UCSD-AML1 (cell line): ENCODE results near the gene KRT40.
"Not testable (repeated sequence)": the region's sequence is repeated elsewhere in the genome, so short reads cannot be mapped to it uniquely, and the experiment has no call there.

Experiments used
- DNase-seq: peaks from one replicate; lab custom pipeline; 2025; ENCODE audit not compliant: unreplicated experiment; lab: John Stamatoyannopoulos, UW

Gene KRT40

DNA sequence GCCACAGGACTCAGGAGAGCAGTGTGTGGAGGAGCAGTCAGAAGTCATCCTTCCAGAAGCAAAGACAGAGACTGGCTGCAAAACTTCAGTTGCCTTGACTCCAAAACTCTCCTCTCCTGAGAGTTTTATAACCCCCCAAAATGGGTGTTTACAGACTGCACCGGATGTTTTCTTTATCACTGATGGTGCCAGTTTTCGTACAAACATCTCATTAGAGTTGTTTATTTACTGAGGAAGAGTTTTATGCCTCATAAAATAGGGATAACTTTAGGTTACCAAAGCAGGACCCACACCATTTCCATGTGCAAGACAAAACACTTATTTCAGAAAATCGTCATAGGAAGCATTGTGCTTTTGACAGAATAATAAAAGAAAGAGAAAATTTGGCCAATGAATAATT, at the start of gene KRT40:
Gene KRT40, minus strand, starts transcription at position 101 of the 400 bp plus-strand sequence. Its CDS starts 53 bp downstream, at position 48.
- no peak for DNase-seq

DNA sequence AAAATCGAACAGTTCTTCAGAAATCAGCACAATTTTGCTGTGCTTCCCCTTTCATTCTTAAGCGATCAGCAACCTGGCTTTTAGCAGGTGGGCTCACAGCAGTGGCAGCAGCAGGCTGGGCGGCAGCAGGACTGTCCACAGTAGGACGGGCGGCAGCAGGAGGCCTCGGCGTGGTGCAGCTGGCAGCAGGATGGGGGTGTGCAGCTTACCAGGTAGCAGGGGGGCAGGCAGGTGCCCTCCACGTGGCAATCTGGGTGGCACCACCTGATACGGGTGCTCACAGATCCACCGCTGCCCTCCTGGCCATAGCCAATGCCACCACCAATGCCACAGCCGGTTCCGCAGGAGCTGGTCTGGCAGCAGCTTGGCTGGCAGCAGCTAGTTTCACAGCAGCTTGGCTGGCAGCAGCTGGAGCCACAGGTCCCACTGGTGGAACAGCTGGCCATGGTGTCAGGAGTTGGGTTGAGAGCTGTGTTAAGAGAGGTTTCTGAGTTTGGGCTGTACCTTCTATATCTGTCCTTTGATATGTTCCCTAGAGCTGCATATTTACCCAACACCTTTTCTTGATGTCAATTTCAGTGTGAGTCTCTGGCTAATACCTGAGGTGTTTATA, 45.6 kb upstream of the KRT40 start, which contains the start of gene KRTAP1-4:
Gene KRTAP1-4, minus strand, starts transcription at position 563 of the 613 bp plus-strand sequence. Its CDS starts 117 bp downstream, at position 446.
- DNase-seq = no peak

DNA sequence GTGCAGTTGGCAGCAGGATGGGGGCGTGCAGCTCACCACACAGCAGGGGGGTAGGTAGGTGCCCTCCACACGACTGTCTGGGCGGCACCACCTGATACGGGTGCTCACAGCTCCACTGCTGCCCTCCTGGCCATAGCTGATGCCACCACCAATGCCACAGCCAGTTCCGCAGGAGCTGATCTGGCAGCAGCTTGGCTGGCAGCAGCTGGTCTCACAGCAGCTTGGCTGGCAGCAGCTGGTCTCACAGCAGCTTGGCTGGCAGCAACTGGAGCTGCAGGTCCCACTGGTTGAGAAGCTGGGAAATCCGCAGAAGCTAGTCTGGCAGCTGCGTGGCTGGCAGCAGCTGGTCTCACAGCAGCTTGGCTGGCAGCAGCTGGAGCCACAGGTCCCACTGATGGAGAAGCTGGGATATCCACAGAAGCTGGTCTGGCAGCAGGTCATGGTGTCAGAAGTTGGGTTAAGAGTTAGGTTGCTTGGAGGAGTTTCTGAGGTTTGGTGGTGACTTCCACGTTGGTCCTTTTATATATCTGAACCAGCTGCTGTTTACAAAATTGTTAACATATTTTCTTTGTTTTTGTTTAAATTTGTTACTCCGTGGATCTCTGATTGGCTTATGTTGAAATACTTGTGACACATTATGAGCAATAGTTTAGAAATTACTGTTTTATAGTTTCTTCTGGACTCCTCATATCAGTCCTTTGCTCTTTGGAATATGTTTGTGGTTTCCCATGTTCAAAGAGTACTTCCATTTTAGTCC, 42.8 kb upstream of the KRT40 start, which contains the start of gene KRTAP1-5:
Gene KRTAP1-5, minus strand, starts transcription at position 494 of the 757 bp plus-strand sequence. Its CDS starts 53 bp downstream, at position 441.
- no peak for DNase-seq

DNA sequence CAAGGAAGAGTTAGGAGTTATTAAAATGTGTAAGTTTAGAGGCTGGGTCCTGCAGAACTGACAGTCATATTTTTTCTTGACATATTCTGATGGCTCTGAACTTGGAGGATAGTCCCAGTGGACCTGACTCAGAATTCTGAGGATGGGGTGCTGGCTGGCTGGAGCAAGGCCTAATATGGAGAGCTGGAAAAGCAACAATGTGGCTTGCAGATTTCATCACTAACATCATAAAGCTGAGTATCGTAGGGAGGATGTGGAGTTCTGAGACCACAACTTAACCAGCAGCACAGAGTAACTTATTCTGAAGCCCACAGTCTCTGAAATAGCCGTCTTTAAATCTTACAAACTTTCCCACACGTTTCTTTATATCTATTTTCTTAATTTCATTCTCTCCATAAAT, 40.6 kb upstream of the KRT40 start:
- DNase-seq = no peak

DNA sequence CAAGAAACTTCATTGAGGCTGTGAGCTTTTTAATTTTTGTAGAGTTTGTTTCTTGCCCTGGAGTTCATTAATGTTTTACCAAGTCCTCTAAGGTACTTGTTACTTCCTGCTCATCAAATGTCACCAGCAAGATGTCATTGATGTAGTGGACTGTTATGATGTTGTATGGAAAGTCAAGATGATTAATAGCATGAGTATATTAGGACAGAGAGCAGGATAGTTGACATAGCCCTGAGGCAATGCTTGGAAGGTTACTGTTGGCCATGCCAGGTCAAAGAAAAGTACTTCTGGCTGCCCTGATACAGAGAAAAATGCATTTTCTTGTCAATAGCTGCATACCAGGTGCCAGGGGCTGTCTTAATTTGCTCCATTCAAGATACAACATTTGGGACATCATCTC, 36.2 kb upstream of the KRT40 start:
- DNase-seq = no peak

DNA sequence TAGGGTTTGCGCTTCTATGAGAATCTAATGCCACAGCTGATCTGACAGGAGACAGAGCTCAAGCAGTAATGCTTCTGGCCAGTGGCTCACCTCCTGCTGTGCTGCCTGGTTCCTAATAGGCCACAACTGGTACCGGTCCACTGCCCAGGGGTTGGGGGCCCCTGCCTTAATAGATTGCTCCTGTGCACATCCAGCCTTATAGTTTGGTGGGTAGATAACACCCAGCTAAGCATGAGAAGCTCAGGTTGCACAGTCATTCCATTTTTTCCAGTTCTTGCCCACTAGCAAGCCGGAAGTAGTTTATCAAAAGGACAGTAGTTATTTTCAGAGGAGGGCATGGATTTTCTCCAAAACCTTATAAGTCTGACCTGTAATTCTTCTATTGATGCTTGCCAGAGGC, 35.3 kb upstream of the KRT40 start:
- no peak for DNase-seq

DNA sequence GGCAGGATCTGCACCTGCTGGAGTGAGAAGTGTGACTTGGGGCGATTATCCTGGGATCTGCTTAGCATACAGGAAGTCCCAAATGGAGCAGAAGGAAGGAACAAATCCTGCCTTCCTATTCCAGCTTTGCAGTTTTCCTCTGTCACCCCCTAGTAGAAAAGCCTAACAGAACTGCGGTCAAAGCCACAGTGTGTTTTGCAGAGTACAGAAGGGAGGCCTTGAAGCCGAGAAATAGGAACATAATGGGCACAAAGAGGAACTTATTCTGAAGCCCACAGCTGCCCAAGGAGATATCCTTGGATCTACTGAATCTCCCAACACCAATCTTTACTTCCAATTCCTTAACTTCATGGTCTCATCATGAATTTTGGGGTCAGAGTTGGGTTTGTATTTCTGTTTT, 34.4 kb upstream of the KRT40 start:
- no peak for DNase-seq

DNA sequence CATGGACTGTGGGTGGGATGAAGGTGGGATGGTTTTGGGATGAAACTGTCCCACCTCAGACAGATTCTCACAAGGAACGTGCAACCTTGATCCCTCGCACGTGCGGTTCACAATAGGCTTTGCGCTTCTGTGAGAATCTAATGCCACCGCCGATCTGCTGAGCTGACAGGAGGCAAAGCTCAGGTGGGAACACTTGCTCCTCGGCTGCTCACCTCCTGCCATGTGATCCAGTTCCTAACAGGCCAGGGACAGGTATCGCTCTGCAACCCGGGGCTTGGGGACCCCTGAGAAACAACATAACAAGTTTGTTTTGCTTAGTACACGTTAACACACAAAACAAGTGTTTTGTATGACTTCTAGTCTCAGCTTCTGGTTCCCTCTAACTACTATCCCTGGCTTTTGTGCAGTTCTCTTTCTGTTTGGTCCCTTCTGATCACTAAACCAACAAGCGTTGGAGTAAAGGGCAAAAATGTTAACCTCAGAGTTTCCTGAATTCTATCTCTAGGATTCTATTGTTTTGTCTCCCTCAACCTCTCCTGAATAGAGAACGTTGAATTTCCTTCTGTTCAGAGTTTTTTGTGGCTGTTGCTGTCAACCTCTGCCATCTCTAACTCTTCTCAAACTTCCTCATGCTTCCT, 32.6 kb upstream of the KRT40 start:
- DNase-seq = no peak

DNA sequence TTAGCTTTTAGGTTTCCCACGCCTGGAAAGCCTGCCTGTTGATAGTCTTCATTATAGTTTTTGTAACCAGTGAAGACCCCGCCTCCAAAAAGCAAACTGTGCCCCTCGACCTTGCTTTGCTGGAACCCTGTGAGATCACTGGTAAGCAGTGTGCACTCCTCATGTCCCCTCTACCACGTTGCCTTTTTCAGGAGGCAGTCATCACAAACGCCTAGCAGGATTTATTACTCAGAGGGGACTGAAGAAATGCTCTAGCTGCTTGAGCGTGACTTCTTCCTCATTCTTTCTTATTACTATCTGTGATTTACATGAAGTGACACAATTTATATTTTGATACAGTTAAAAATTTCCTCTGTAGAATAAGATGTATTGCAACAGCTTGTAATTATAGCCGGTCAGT, 31.3 kb upstream of the KRT40 start:
- DNase-seq = no peak

DNA sequence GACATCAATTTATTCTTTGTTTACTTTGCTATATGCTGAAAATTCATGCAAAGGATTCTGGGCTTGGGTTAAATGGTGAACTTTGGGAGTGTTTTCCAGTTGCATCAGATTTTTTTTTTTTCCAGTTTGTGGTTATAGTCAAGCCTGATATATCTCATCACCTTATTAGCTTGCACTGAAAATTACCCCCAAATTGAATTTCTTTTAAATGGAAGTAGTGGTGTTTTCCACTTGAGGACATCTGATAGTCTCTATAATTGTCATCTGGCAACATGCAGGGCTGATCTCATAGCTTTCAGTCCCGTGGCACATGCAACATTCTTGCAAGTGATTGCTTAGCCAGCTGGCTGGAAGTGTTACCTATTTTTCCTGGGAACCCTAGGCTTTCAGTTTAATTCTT, 29.5 kb upstream of the KRT40 start:
- DNase-seq = no peak

DNA sequence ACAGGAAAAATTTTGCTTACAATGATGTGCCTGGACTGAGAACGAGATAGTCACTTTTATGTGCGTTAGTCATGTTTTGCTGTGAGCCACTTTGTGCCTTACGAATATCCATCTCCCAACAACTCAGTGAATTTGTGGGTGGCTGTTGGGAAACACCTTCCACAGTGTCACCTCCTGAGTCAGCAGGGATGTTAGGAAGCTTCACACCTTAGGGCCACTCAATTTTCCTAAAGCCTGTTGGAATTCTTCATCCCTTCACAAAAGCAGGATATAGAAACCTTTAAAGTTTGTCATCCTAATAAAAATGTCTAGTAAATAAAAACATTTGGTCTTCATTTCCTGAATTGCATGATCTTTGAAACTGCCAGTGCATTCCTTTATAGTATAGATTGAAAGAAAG, 29.1 kb upstream of the KRT40 start:
- no peak for DNase-seq

DNA sequence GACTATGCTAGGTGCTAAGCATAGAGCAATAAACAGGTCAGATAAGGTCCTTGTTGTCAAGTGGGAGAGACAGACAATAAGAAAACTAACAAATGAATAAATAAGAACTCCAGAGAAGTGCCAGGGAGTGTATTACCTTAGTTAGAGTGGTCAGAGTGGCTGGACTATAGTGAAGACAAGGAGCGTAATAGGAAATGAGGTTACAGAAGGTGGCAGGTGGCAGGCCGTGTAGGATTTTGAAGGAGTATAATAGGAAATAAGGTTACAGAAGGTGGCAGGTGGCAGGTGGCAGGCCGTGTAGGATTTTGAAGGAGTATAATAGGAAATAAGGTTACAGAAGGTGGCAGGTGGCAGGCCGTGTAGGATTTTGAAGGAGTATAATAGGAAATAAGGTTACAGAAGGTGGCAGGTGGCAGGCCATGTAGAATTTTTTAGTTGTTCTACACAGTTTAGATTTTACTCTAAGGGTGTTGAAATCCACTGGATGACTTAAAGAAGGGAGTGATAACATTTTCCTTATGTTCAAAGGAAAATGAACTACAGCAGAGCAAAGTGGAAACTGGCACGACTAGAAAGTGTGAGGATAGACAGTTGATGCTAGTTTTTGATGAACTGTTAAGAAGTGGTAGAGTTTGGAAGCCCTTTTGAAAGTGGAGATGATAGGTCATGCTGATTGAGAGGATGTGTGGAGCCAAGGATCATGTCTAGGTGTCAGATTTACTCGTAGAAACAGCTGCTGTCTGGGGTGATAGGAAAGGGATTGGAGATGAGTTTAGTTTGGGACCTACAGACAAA, 28.4 kb upstream of the KRT40 start:
- DNase-seq = no peak

DNA sequence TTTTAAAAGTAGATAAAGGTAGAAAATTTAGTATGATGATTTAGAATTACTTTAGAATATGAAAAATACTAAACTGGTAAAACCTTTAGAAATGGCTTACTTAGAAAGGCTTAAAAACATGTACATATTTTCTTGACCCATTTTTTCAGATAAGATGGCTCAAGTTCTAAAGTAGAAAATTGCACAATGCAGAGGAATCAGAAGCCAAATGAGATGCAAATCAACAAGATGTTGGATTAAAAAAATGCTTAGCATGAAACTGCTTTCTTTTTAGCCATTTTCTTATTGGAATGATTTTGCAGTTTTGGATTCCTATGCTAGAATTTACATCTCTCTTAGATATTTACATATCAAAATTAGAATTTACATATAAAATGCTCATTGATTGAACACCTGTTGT, 26.3 kb upstream of the KRT40 start:
- no peak for DNase-seq

DNA sequence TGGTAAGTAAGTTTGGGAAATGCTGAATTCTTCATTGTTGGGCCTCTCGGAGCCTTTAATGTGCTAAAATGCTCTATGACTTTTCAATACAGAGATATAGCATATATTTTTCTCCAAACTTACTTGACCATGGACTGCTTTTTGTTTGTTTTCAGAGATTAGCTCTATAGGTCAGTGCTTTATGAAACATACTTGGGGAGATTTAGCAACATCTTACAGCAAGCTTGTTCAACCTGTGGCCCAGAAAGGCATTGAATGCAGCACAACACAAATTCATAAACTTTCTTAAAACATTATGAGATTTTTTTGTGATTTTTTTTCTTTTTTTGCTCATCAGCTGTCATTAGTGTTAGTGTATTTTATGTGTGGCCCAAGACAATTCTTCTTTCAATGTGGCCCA, 25.8 kb upstream of the KRT40 start:
- DNase-seq = no peak

DNA sequence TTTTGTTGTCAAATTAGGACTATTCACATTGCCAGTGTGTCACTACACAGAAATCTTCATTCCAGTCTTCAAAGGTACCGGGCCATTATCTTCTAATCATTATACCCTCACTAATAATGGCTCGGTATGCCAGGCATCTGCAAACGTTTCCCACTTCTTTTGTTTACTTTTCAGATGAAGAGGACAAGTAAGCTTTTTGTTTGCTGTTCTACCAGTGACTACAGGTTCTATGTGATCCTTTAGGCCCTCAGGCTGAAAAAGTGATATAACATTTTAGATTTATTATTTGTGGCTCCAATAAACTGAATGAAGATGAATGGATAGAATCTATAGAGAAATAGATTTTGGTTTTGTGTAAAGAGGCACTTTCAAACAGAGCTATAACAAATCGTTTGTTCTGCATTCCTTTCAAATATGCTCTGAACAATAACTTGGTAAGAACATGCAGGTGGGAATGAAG, 25.2 kb upstream of the KRT40 start:
- no peak for DNase-seq

DNA sequence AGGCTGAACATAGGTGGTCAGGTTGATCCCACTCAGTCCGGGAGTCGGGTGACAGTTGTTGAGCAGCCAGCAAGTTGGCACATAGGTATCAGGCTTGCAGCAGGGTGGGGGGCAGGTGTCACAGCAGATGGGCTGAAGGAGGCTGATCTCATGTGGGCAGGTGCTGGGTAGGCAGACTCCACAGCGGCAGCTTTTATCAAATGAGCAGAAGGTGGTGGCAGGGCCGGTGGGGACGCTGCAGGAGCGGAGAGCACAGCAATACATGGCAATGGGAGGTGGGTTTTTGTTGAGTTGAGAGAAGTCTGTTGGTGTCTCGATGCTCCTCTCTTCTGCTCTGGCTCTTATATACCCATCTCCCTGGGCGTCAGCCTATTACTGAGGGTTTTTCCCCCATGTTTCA, 24.7 kb upstream of the KRT40 start, which contains the start of gene KRTAP3-1:
Gene KRTAP3-1, minus strand, starts transcription at position 318 of the 400 bp plus-strand sequence. Its CDS starts 54 bp downstream, at position 264.
- no peak for DNase-seq

DNA sequence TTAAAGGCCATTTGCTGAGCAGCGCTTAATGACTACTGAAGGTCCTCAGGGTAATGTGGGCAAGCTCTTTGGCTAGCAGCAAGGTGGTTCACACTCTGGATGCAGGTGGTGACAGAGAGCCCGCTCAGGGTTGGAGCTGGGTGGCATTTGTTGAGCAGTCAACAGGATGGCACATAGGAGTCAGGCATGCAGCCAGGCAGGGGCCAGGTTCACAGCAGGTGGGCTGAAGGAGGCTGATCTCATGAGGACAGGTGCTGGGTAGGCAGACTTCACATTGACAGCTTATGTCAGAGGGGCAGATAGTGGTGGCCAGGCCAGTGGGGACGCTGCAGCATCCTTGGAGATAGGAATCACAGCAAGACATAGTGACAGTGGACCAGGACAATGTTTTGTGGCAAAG, 20.3 kb upstream of the KRT40 start:
- no peak for DNase-seq

DNA sequence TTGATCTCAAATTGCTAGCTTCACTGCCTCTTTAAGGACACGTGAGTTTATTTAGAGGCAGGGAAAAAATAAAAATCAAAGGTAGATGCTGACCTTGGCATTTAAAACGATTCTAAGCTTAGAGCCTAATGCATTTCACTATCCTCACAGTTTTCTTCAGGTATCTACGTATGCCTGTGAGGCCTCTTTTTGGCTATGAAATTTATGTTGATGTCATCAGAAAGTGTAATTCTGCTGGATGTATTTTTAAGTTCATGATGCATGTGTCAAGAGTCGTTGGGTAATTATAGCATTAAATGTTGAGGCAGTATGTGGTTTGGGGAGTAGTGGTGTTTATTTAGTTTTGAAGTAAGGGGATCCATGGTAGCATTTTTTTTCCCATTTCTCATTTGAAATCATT, 19.8 kb upstream of the KRT40 start:
- no peak for DNase-seq

DNA sequence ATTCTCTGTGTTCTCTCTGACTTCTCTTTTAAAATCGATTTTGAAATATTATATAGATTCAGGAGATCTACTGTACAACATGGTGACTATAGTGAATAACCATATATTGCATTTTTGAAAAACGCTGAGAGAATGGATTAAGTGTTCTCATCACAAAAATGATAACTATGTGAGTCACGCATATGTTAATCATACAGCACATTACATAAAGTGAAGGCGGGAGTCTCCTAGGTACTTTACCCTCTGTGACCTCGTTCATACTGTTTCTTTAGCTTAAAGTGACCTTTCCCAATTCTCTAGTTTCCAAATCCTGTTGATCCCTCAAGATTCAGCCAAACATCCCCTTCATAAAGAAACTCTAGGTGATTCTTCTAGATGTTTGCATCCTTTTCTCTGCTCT, 18.7 kb upstream of the KRT40 start:
- DNase-seq = no peak

DNA sequence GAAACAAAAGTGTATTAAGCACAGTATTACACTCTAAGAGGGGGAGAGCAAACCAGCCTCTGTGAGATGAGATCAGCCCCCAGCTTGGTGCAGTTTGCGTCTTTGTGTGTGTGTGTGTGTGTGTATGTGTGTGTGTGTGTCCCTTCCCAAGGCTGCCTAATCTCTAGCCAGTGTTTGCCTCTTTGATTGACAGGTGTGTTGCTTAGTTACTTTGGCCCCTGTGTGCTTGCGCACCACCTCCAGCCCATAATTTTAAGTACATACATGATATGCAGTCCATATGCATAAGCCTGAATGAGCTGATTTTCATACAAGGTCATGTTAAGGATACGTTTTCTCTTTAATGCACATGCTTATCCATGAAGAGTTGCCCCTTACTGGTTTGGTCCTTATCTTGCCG, 17.7 kb upstream of the KRT40 start:
- DNase-seq = no peak

DNA sequence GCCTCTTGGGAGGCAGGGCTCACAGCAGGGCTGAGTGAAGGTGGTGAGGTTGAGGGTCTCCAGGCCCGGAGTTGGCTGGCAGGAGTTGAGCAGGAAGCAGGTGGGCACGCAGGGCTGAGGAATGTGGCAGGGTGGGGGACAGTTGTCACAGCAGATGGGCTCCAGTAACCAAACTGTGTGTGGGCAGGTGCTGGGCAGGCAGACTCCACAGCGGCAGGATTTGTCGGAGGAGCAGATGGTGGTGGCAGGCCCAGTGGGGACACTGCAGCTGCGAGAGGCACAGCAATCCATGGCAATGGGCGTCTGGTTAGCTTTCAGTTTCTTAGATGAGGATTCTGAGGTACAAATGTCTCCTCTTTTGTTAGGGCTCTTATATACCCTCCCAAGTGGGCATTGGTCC, 15.4 kb upstream of the KRT40 start, which contains the start of gene KRTAP3-2:
Gene KRTAP3-2, minus strand, starts transcription at position 344 of the 400 bp plus-strand sequence. Its CDS starts 53 bp downstream, at position 291.
- not testable (repeated sequence) for DNase-seq
